ENCODE results near the gene OR52W1. TPM values are rescaled to one million over a fixed set of nuclear protein-coding genes. Genes with fewer than 3 reads are reported as not detected.

Gene OR52W1
- total and polyA plus RNA-seq, 2 donors (not counting 1 experiment from before 2014, with no cell fraction given) = not detected

DNA sequence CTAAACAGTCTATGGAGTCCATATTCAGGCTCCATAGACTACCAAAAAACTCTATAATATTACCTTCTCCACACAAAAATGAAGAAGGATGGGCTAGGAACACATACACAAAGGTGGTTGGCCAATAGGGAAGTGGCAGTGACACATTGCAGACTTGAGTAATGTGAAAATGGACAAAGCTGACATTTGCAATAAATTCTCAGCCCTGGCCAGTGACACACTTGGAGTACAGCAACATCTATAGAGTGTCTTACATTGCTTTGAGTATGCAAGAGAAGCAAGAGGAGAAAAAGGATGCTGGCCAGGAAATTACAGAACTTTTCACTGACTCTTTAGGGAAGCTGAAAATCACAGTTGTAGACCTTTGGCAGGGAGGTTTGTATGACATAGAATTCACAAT is 7.3 kb upstream of the OR52W1 start:
- DNase-seq (no peak), ATAC-seq (ENCODE audit: low read depth) (no peak)
- no peaks in the 10 kb centered on the region for H3K36me3 ChIP-seq (replicated peaks in 1 of 2; ENCODE audit: control extremely low read depth in 1 of 2, control insufficient read depth in 1 of 2, extremely low read depth in 1 of 2, insufficient read depth in 2 of 2, low read length in 1 of 2)
- no peaks in the 10 kb centered on the region for H3K27me3 ChIP-seq (replicated peaks in 1 of 4; ENCODE audit: control extremely low read depth in 1 of 4, control insufficient read depth in 3 of 4, insufficient read depth in 4 of 4, low read length in 3 of 4)
- H2AFZ ChIP-seq (ENCODE audit: insufficient read depth, low read depth, low read length, poor library complexity, severe bottlenecking) = no peak overlapping the region
- no peaks in the 10 kb centered on the region for H3K4me1 ChIP-seq (ENCODE audit: control insufficient read depth in 2 of 2, insufficient read depth in 2 of 2, low read length in 2 of 2)
- Mint-ChIP-seq H3K4me3 (no peak overlapping the region), H3K4me1 (no peaks in the 10 kb centered on the region), H3K27ac (no peak overlapping the region), H3K27me3 (no peaks in the 10 kb centered on the region), H3K9me3 (ENCODE audit: insufficient read depth) (no peaks in the 10 kb centered on the region)
- no peaks in the 10 kb centered on the region for H3K79me2 ChIP-seq (ENCODE audit: control insufficient read depth, insufficient read depth, low read length)
- no peak overlapping the region for H3K27ac ChIP-seq (ENCODE audit: low read length in 2 of 2)
- no peaks in the 10 kb centered on the region for H4K20me1 ChIP-seq (ENCODE audit: control insufficient read depth, insufficient read depth, low read length, poor library complexity, severe bottlenecking)
- TF ChIP-seq EZH2 (IDR thresholded peaks at IDR 0.05; ENCODE audit: borderline replicate concordance, insufficient read depth, low read depth, low read length, poor library complexity, severe bottlenecking) = no peak
- TF ChIP-seq, protein P1, sequence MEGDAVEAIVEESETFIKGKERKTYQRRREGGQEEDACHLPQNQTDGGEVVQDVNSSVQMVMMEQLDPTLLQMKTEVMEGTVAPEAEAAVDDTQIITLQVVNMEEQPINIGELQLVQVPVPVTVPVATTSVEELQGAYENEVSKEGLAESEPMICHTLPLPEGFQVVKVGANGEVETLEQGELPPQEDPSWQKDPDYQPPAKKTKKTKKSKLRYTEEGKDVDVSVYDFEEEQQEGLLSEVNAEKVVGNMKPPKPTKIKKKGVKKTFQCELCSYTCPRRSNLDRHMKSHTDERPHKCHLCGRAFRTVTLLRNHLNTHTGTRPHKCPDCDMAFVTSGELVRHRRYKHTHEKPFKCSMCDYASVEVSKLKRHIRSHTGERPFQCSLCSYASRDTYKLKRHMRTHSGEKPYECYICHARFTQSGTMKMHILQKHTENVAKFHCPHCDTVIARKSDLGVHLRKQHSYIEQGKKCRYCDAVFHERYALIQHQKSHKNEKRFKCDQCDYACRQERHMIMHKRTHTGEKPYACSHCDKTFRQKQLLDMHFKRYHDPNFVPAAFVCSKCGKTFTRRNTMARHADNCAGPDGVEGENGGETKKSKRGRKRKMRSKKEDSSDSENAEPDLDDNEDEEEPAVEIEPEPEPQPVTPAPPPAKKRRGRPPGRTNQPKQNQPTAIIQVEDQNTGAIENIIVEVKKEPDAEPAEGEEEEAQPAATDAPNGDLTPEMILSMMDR (IDR thresholded peaks at IDR 0.05) = no peak
- no peak overlapping the region for H3K4me2 ChIP-seq (replicated peaks; ENCODE audit: low read depth, low read length, poor library complexity, severe bottlenecking)
- no peaks in the 10 kb centered on the region for H3K9me3 ChIP-seq (ENCODE audit: control extremely low read depth in 1 of 3, control insufficient read depth in 2 of 3, insufficient read depth in 1 of 3, low read length in 2 of 3)
- H3K9ac ChIP-seq (ENCODE audit: low read length) = no peak overlapping the region
- ChIA-PET CTCF (no interaction called here), POLR2A (no interaction called here)
- no peak overlapping the region for H3K4me3 ChIP-seq (ENCODE audit: control extremely low read depth in 1 of 5, extremely low read depth in 1 of 5, insufficient read depth in 1 of 5, low read depth in 2 of 5, low read length in 4 of 5)
- intact Hi-C loops (cut with micrococcal nuclease) = no loop called here

DNA sequence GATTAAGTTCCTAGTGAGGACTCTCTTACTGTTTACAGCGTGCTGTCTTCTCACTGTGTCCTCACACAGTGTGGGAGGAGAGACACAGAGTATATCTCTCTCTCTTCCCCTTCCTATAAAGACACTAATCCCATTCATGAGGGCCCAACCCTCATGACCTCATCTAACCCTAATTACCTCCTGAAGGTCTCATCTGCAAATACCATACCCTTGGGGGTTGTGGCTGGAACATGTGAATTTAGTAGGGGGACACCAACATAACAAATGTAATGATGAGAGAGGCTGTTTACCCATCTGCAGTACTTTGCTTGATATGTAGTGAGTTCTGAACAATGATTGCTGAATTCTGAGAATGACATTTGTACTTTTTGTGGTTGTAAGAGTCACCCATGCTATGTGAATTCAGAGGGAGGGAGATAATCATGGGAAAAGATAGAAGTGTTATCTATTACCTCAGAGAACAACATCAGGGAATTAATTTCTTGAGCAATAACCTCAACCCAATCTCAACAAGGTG is 4.9 kb upstream of the OR52W1 start:
- ATAC-seq (ENCODE audit: low read depth) (no peak), DNase-seq (no peak)
- Histone ChIP-seq H3K36me3 (replicated peaks in 1 of 2; ENCODE audit: control extremely low read depth in 1 of 2, control insufficient read depth in 1 of 2, extremely low read depth in 1 of 2, insufficient read depth in 2 of 2, low read length in 1 of 2) (no peaks in the 10 kb centered on the region), H2AFZ (ENCODE audit: insufficient read depth, low read depth, low read length, poor library complexity, severe bottlenecking) (no peak overlapping the region), H3K79me2 (ENCODE audit: control insufficient read depth, insufficient read depth, low read length) (no peaks in the 10 kb centered on the region), H3K9ac (ENCODE audit: low read length) (no peak overlapping the region), H4K20me1 (ENCODE audit: control insufficient read depth, insufficient read depth, low read length, poor library complexity, severe bottlenecking) (no peaks in the 10 kb centered on the region), H3K9me3 (ENCODE audit: control extremely low read depth in 1 of 3, control insufficient read depth in 2 of 3, insufficient read depth in 1 of 3, low read length in 2 of 3) (no peaks in the 10 kb centered on the region), H3K27ac (ENCODE audit: low read length in 2 of 2) (no peak overlapping the region), H3K4me2 (replicated peaks; ENCODE audit: low read depth, low read length, poor library complexity, severe bottlenecking) (no peak overlapping the region), H3K4me1 (ENCODE audit: control insufficient read depth in 2 of 2, insufficient read depth in 2 of 2, low read length in 2 of 2) (no peaks in the 10 kb centered on the region), H3K27me3 (replicated peaks in 1 of 4; ENCODE audit: control extremely low read depth in 1 of 4, control insufficient read depth in 3 of 4, insufficient read depth in 4 of 4, low read length in 3 of 4) (no peaks in the 10 kb centered on the region), H3K4me3 (ENCODE audit: control extremely low read depth in 1 of 5, extremely low read depth in 1 of 5, insufficient read depth in 1 of 5, low read depth in 2 of 5, low read length in 4 of 5) (no peak overlapping the region)
- no peak for TF ChIP-seq EZH2 (IDR thresholded peaks at IDR 0.05; ENCODE audit: borderline replicate concordance, insufficient read depth, low read depth, low read length, poor library complexity, severe bottlenecking)
- TF ChIP-seq, protein P1 (IDR thresholded peaks at IDR 0.05) = no peak
- no peaks in the 10 kb centered on the region for H3K4me1 Mint-ChIP-seq
- 67% methylated on average over 1 of the region's 1 CpG for WGBS (ENCODE audit: insufficient coverage)
- no peak overlapping the region for H3K27ac Mint-ChIP-seq
- intact Hi-C loops (cut with micrococcal nuclease) = no loop called here
- ChIA-PET CTCF (no interaction called here), POLR2A (no interaction called here)
- H3K4me3 Mint-ChIP-seq = no peak overlapping the region
- H3K27me3 Mint-ChIP-seq = no peaks in the 10 kb centered on the region
- no peaks in the 10 kb centered on the region for H3K9me3 Mint-ChIP-seq (ENCODE audit: insufficient read depth)
